Astrocyte (in vitro differentiated cells and primary cell): ENCODE data around the gene NXPH4.

Experiments
- EZH2 ChIP-seq: IDR thresholded peaks from 2 replicates; pipeline ENCODE4 v1.6.1; 2012; ENCODE audit warnings: mild to moderate bottlenecking, low read length, inconsistent platforms; ENCODE audit not compliant: insufficient read depth
- TF ChIP-seq, protein P1 (sequence below): IDR thresholded peaks from 2 replicates; pipeline ENCODE4 v1.5.1; 2011; ENCODE audit warnings: low read depth, mild to moderate bottlenecking, inconsistent platforms, low read length, moderate library complexity; ENCODE audit not compliant: insufficient read depth

DNA sequence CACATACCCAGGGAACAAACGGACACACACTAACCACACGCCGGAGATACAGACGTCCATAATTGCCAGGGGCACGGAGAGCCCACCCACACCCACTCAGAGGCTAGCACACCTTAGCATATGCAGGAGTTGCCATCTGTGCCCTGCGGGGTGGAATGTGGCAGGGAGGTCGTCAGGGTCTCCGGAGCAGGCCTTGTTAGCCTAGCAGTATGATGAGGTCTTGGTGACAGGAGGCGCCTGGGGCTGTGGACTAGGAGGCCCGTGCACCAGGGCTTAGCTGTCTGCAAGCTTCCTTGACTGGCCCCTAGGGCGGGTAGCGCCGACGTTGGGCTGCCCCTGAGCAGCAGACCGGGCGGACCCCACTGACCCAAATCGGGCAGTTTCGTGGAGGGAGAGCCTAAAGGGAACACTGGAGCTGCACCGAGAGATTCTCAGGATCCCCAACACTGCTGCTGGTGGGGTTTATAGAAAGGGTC lies 24.4 kb downstream of the NXPH4 start:
- TF ChIP-seq, protein P1, sequence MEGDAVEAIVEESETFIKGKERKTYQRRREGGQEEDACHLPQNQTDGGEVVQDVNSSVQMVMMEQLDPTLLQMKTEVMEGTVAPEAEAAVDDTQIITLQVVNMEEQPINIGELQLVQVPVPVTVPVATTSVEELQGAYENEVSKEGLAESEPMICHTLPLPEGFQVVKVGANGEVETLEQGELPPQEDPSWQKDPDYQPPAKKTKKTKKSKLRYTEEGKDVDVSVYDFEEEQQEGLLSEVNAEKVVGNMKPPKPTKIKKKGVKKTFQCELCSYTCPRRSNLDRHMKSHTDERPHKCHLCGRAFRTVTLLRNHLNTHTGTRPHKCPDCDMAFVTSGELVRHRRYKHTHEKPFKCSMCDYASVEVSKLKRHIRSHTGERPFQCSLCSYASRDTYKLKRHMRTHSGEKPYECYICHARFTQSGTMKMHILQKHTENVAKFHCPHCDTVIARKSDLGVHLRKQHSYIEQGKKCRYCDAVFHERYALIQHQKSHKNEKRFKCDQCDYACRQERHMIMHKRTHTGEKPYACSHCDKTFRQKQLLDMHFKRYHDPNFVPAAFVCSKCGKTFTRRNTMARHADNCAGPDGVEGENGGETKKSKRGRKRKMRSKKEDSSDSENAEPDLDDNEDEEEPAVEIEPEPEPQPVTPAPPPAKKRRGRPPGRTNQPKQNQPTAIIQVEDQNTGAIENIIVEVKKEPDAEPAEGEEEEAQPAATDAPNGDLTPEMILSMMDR, result no peak
- TF ChIP-seq EZH2, result no peak
